ENCODE results near the gene OTOGL.

The OTOGL gene

GRCh38 chr12:80187660-80188090 is 88.3 kb downstream of the OTOGL start:
- ChIA-PET POLR2A (interaction anchor here (1.0 to 1.3 kb wide), 5 partner anchors 38 to 497 kb away, joined by 3 to 4 read pairs (median 3); partner anchors contain the start of genes PAWR and PPP1R12A), CTCF (interaction anchor here (0.6 to 15.0 kb wide), 27 partner anchors 10 to 812 kb away, joined by 3 to 294 read pairs (median 4); no protein-coding TSS in a partner anchor)
- Histone ChIP-seq H3K27ac (ENCODE audit: extremely low read depth, low read depth, low read length) (peak overlapping the region; percentile 61), H3K4me3 (ENCODE audit: low read depth, low read length) (no peak overlapping the region), H3K9me3 (ENCODE audit: control insufficient read depth, insufficient read depth, low read depth, low read length) (no peaks in the 10 kb centered on the region), H3K4me1 (ENCODE audit: control insufficient read depth, insufficient read depth, low read length) (peaks cover 16% of the 10 kb centered on the region), H3K36me3 (ENCODE audit: control insufficient read depth in 2 of 2, insufficient read depth in 1 of 2, low read length in 2 of 2) (no peaks in the 10 kb centered on the region)
- TF ChIP-seq, protein P1, sequence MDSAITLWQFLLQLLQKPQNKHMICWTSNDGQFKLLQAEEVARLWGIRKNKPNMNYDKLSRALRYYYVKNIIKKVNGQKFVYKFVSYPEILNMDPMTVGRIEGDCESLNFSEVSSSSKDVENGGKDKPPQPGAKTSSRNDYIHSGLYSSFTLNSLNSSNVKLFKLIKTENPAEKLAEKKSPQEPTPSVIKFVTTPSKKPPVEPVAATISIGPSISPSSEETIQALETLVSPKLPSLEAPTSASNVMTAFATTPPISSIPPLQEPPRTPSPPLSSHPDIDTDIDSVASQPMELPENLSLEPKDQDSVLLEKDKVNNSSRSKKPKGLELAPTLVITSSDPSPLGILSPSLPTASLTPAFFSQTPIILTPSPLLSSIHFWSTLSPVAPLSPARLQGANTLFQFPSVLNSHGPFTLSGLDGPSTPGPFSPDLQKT (IDR thresholded peaks at IDR 0.05; ENCODE audit: borderline replicate concordance, low read depth, low read length): no peak
- no peak for TF ChIP-seq ZBTB7A (tag by site-specific recombination; IDR thresholded peaks at IDR 0.05; ENCODE audit: low read depth)
- peak; percentile 89 for TF ChIP-seq KLF8 (tag by site-specific recombination; IDR thresholded peaks at IDR 0.05)
- TF ChIP-seq ZBTB17 (tag by site-specific recombination; IDR thresholded peaks at IDR 0.05): peak; percentile 77
- no peak for TF ChIP-seq ZNF777 (tag by site-specific recombination; IDR thresholded peaks at IDR 0.05; ENCODE audit: borderline replicate concordance)
- no peak for TF ChIP-seq SP2 (tag by site-specific recombination; IDR thresholded peaks at IDR 0.05)
- TF ChIP-seq, protein P2, sequence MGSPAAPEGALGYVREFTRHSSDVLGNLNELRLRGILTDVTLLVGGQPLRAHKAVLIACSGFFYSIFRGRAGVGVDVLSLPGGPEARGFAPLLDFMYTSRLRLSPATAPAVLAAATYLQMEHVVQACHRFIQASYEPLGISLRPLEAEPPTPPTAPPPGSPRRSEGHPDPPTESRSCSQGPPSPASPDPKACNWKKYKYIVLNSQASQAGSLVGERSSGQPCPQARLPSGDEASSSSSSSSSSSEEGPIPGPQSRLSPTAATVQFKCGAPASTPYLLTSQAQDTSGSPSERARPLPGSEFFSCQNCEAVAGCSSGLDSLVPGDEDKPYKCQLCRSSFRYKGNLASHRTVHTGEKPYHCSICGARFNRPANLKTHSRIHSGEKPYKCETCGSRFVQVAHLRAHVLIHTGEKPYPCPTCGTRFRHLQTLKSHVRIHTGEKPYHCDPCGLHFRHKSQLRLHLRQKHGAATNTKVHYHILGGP (tag by site-specific recombination; IDR thresholded peaks at IDR 0.05): no peak
- TF ChIP-seq PRDM1 (tag by site-specific recombination; IDR thresholded peaks at IDR 0.05): peak; percentile 87
- TF ChIP-seq, protein P3, sequence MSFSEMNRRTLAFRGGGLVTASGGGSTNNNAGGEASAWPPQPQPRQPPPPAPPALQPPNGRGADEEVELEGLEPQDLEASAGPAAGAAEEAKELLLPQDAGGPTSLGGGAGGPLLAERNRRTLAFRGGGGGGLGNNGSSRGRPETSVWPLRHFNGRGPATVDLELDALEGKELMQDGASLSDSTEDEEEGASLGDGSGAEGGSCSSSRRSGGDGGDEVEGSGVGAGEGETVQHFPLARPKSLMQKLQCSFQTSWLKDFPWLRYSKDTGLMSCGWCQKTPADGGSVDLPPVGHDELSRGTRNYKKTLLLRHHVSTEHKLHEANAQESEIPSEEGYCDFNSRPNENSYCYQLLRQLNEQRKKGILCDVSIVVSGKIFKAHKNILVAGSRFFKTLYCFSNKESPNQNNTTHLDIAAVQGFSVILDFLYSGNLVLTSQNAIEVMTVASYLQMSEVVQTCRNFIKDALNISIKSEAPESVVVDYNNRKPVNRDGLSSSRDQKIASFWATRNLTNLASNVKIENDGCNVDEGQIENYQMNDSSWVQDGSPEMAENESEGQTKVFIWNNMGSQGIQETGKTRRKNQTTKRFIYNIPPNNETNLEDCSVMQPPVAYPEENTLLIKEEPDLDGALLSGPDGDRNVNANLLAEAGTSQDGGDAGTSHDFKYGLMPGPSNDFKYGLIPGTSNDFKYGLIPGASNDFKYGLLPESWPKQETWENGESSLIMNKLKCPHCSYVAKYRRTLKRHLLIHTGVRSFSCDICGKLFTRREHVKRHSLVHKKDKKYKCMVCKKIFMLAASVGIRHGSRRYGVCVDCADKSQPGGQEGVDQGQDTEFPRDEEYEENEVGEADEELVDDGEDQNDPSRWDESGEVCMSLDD (tag by site-specific recombination; IDR thresholded peaks at IDR 0.05): 0 out of 2 replicates have a peak, but pooled peaks have one; percentile 19
- TF ChIP-seq ZFP37 (tag by site-specific recombination; IDR thresholded peaks at IDR 0.05): no peak
- peak; percentile 15; the same call in 1 of the 2 replicates for TF ChIP-seq ZNF626 (tag by site-specific recombination; IDR thresholded peaks at IDR 0.05)
- TF ChIP-seq ZNF692 (tag by site-specific recombination; IDR thresholded peaks at IDR 0.05): peak; percentile 92
- peak; percentile 92 for TF ChIP-seq OSR2 (tag by site-specific recombination; IDR thresholded peaks at IDR 0.05)
- peak; percentile 84; the same call in 1 of the 2 replicates for TF ChIP-seq ZNF24 (tag by site-specific recombination; IDR thresholded peaks at IDR 0.05)
- TF ChIP-seq ZNF324 (tag by site-specific recombination; IDR thresholded peaks at IDR 0.05): 0 out of 2 replicates have a peak, but pooled peaks have one; percentile 28
- TF ChIP-seq ZSCAN4 (tag by site-specific recombination; IDR thresholded peaks at IDR 0.05): 0 out of 2 replicates have a peak, but pooled peaks have one; percentile 27
- no peak for TF ChIP-seq ZNF19 (tag by site-specific recombination; IDR thresholded peaks at IDR 0.05; ENCODE audit: low read depth)
- TF ChIP-seq ZNF791 (tag by site-specific recombination; IDR thresholded peaks at IDR 0.05): no peak
- TF ChIP-seq ZNF488 (tag by site-specific recombination; IDR thresholded peaks at IDR 0.05): no peak
- TF ChIP-seq ZNF658 (tag by site-specific recombination; IDR thresholded peaks at IDR 0.05): no peak
- no peak for TF ChIP-seq ZNF175 (tag by site-specific recombination; IDR thresholded peaks at IDR 0.05)
- TF ChIP-seq ZNF133 (tag by site-specific recombination; IDR thresholded peaks at IDR 0.05): no peak
- TF ChIP-seq ZNF341 (tag by site-specific recombination; IDR thresholded peaks at IDR 0.05; ENCODE audit: low read depth): no peak
- TF ChIP-seq ZBTB20 (tag by site-specific recombination; IDR thresholded peaks at IDR 0.05): no peak
- peak; percentile 69 for TF ChIP-seq KLF10 (tag by site-specific recombination; IDR thresholded peaks at IDR 0.05)
- TF ChIP-seq ZSCAN23 (tag by site-specific recombination; IDR thresholded peaks at IDR 0.05): peak; percentile 36
- TF ChIP-seq IKZF3 (tag by site-specific recombination; IDR thresholded peaks at IDR 0.05): peak; percentile 55; the same call in 1 of the 2 replicates
- no peak for TF ChIP-seq ZBTB26 (tag by site-specific recombination; optimal IDR thresholded peaks at IDR 0.05)
- TF ChIP-seq SP3 (tag by site-specific recombination; IDR thresholded peaks at IDR 0.05): 0 out of 2 replicates have a peak, but pooled peaks have one; percentile 31
- TF ChIP-seq ZNF830 (tag by site-specific recombination; IDR thresholded peaks at IDR 0.05; ENCODE audit: low read depth): no peak
